HL-60/S4 treated with phorbol 12-myristate 13-acetate at 8.2 ng/mL for 4 days and 3 days (cell line): ENCODE results near the gene GNL3.
"Not testable (repeated sequence)": the region's sequence is repeated elsewhere in the genome, so short reads cannot be mapped to it uniquely, and the experiment has no call there.

Source experiments
- in situ Hi-C: fragments of 300-500 bp; cut with MboI; formaldehyde crosslinking; loops from 2 replicates; pipeline ENCODE4 v1.15.0; 2022; ENCODE audit warnings: low sequenced_read_pairs

GNL3 gene

GRCh38 chr3:52685709-52686691 is at the start of gene GNL3, which contains the start of gene PBRM1:
Gene GNL3, plus strand, starts transcription at chr3:52686032. Its CDS starts 61 bp downstream, at chr3:52686093.
Gene PBRM1, minus strand, starts transcription at chr3:52685913.
- in situ Hi-C loops = no loop called here

GRCh38 chr3:52636673-52637072 is 49.2 kb upstream of the GNL3 start:
- in situ Hi-C loops = no loop called here

- in situ Hi-C loops = no loop called here
Observed at GRCh38 chr3:52645549-52645948, 40.3 kb upstream of the GNL3 start.

GRCh38 chr3:52649461-52650210 is 36.2 kb upstream of the GNL3 start:
- in situ Hi-C loops = no loop called here

- in situ Hi-C loops = no loop called here
Observed at GRCh38 chr3:52650439-52650838, 35.4 kb upstream of the GNL3 start.

- in situ Hi-C loops = no loop called here
Observed at GRCh38 chr3:52651592-52651991, 34.2 kb upstream of the GNL3 start.

- in situ Hi-C loops = no loop called here
Observed at GRCh38 chr3:52655895-52656294, 29.9 kb upstream of the GNL3 start.

GRCh38 chr3:52660046-52660445 is 25.8 kb upstream of the GNL3 start:
- in situ Hi-C loops = no loop called here

GRCh38 chr3:52663098-52663497 is 22.7 kb upstream of the GNL3 start:
- in situ Hi-C loops = no loop called here

- in situ Hi-C loops = no loop called here
Observed at GRCh38 chr3:52670621-52671521, 15.0 kb upstream of the GNL3 start.

GRCh38 chr3:52671676-52672075 is 14.2 kb upstream of the GNL3 start:
- in situ Hi-C loops = no loop called here

GRCh38 chr3:52676201-52676600 is 9.6 kb upstream of the GNL3 start:
- in situ Hi-C loops = not testable (repeated sequence)

GRCh38 chr3:52678265-52679198 is 7.3 kb upstream of the GNL3 start:
- in situ Hi-C loops = no loop called here

- in situ Hi-C loops = no loop called here
Observed at GRCh38 chr3:52679199-52679538, 6.7 kb upstream of the GNL3 start.

GRCh38 chr3:52679811-52680210 is 6.0 kb upstream of the GNL3 start:
- in situ Hi-C loops = no loop called here

GRCh38 chr3:52681596-52681995 is 4.2 kb upstream of the GNL3 start:
- in situ Hi-C loops = no loop called here

- in situ Hi-C loops = no loop called here
Observed at GRCh38 chr3:52682016-52682415, 3.8 kb upstream of the GNL3 start.

- in situ Hi-C loops = no loop called here
Observed at GRCh38 chr3:52683611-52684010, 2.2 kb upstream of the GNL3 start.

- in situ Hi-C loops = no loop called here
Observed at GRCh38 chr3:52684184-52684583, 1.6 kb upstream of the GNL3 start.

GRCh38 chr3:52685285-52685708 is 535 bp upstream of the GNL3 start:
- in situ Hi-C loops = no loop called here
